GM18526 (cell line): ENCODE results near the gene SCYGR1.

Source experiments
- POLR2A ChIP-seq: IDR thresholded peaks from 3 replicates; pipeline ENCODE4 v1.6.1; 2011; ENCODE audit not compliant: insufficient read length; ENCODE audit errors: extremely low read depth

The SCYGR1 gene

DNA sequence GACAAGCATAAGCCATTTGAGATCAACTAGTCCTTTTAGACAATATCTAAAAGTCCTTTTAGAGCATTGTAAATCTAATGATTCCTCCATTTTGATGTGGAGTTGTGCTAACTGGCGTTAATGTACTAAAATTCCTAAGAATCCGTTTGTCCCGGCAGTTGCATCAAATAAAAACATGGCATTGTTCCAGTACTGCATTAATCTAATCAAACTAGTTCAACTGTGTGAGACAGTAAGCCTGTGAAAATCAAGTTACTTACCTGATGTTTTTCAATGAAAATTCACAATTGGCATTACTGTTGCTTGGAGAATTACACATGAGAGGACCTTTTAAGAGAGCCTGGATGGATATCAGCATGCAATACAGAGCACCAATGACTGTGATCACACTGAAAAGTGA, 21.9 kb downstream of the SCYGR1 start:
- TF ChIP-seq POLR2A = no peak

DNA sequence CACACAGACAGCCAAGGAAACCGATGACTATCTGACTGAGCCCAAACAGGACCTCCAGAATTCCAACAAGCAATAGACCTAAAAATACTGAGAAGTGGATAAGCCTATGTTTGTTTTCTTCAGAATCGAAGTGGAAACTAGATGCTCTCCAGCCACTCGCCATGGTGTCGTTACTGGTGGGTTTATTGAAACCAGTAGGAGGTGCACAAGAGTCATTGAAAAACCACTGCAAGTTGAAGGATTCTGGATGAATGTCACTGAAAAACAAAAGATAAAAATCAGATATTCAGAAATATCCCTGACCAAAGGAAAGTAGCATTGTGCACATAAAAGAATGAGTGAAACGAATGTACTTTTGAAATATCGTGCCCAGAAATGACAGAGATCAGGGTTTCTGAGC, 24.0 kb downstream of the SCYGR1 start:
- no peak for TF ChIP-seq POLR2A

DNA sequence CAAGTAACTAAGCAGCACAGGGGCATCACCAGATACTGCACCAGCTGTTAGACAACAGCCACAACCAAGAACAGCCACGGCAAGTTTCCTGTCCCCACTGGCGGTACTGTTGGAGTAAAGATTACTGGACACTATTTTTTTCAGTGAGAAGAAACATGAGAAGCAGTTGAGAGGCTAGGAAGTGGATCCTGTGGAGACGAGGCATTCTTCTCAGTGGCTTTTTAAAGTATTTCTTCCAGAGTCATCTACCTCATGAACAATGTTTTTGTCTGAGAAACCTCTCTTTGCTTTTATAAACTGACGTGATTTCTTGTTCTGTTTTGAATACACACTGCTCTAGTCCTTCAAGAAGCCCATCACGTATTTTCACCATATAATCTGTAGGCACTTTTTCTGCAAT, 27.4 kb downstream of the SCYGR1 start:
- no peak for TF ChIP-seq POLR2A

DNA sequence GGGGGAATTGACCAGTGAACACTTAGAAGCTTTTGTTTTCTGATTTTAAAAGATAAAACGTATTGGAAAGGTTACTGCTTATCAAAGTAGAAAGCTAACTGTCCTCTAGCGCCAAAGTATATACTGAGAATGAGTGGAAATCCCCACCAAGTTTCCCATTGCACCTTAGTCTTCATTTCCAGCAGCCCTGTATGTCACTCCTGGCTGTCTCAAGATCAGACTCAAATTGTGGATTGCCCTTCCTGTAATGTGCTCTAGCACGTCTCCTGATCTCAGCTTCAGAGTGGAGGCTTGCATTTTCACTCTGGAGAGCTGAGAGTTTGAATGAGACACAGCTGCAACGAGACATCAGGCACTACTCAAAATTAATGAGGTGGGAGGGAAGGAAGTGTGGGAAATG, 36.1 kb downstream of the SCYGR1 start:
- no peak for TF ChIP-seq POLR2A

DNA sequence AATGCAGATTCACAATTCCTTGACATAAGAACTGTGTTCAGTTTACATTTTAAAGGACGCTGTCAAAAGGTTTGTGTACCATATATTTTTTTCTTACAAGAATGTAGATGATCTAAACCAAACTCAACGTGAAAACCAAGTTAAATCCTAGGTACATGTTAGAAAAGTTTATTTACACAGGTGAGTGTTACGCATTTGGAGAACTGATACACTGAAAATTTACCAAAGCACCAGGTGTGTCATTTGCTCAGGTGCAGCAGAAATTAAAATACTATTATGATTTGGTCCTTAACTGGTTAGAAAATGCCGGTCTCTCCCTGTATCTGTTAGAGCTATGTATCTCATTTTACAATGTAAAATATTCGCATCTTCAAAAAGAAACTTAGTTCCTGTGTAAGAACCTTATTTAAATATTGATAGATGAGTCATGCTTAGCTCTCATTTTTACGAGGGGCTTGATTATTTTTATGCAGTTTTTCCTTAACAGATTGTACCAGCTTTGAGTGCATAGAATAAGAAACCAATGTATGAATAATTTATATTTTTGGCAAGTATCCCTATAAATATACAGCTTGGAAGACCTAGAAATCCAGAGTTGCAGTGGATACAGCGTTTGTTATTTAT, 37.6 kb downstream of the SCYGR1 start:
- TF ChIP-seq POLR2A = no peak

DNA sequence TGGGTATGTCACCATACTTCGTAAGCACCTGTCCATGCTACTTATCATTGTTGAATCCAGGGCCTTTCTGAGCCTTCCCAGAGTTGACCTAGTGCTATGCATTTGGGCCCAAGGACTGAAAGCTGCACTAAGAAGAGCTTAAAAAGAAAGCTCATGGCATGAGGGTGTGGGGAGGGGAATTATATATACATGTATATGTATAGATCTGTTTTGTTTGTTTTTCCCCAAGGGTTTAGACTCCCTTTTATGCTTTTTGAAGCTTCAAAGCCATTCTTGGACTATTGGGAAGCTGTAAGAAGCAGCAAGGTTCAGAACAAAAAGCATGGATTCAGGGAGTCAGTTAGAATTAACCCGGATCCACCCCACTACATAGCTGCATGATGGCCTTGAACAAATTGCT, 39.4 kb downstream of the SCYGR1 start:
- no peak for TF ChIP-seq POLR2A

DNA sequence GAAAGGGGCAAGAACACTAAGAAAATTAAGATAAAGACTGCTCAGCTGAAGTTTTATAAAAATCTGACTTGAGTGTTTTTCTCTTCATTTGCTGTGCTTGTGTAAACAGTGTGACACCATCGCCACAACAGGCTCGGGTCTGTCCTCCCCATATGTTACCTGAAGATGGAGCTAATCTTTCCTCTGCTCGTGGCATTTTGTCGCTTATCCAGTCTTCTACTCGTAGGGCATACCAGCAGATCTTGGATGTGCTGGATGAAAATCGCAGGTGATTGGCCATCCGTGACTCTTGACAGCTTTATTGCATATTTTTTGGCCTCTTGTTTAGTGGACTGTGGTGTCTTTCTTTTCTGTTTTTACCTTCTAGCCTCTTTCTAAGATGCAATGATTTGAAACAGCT, 40.6 kb downstream of the SCYGR1 start:
- TF ChIP-seq POLR2A = no peak

DNA sequence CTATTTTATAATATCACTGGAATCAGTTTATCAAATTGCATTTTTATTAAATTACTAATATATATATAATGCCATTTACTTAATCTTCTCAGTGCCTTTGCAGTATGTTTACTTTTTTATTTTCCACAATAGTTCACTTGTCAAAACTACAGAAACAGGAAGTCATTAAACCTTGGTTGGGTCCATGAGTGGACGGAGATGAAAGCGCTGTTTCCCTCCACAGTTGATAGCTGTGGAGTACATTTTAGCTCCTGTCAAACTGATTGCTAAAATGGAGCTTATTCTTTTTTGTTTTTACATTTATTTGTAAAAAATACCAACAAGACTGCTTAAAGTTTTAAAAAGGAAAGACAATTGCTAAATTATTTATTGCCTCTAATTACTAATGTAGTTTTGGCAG, 43.5 kb downstream of the SCYGR1 start:
- no peak for TF ChIP-seq POLR2A

DNA sequence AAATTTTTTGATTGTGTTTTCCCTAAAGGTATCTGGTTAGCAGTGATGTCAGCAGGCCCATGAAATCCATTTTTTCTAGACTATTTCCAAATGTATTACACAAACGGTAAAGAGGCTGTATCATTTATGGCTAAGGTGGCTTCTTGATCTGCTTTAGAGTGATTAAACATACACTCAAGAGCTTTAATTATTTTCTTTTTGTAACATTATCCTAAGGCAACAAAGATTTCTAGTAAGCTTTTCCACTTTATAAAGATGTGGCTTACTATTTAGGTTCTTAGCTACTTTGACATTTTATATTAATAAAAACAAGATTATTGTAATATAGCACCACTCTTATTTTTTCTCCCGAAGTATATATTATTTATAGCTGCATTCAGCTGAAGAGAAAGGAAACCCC, 46.2 kb downstream of the SCYGR1 start:
- no peak for TF ChIP-seq POLR2A

DNA sequence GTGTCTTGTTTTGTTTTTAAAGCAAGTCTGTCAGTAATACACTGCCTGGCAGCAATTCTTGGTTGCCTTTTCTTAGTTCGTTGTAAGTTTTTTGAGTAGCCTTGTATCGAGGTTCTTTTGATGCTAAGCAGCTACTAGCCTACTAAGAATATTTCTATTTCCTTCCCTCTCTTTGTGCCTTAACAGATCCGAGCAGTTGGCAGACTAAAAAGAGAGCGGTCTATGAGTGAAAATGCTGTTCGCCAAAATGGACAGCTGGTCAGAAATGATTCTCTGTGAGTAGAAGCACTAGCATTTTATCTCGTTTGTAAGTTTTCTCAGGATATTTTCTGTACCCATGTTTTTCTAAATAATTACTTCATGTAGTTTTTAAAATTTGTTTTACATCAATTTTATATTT, 47.6 kb downstream of the SCYGR1 start:
- TF ChIP-seq POLR2A = no peak

DNA sequence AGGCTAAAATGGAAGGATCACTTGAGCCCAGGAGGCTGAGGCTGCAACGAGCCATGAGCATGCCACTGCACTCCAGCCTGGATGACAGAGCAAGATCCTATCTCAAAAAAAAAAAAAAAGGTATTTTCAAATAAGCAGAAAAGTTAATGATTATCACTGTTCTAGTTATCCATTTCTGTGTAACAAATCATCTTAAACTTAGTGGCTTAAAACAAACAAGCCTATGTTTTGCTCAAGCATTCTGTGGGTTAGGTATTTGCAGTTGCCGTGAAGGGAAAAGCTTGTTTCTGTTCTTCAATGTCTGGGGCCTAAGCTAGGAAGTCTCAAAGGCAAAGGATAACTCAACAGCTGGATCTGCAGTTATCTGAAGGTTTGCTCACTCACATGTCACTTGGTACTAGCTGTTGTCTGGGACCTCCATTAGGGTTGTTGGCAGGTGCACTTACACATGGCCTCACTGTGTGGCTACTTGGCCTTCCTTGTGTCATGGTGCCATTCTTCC, 48.6 kb downstream of the SCYGR1 start:
- no peak for TF ChIP-seq POLR2A
